Measurements from ENCODE around the gene SRGAP1.

SRGAP1 gene

GRCh38 chr12:64019101-64019500, 174.6 kb downstream of the SRGAP1 start:
- no peak overlapping the region for H3K27ac ChIP-seq (ENCODE audit: extremely low read depth, low read depth, low read length)
- no peaks in the 10 kb centered on the region; a peak in 1 of 3 replicates for H3K36me3 ChIP-seq (ENCODE audit: control insufficient read depth in 2 of 2, insufficient read depth in 1 of 2, low read length in 2 of 2)
- no peak overlapping the region for H3K4me3 ChIP-seq (ENCODE audit: low read depth, low read length)
- CTCF ChIA-PET = no interaction called here
- POLR2A ChIA-PET = no interaction called here
- 0 out of 2 replicates have a peak, but pooled peaks cover 2% of the 10 kb centered on the region for H3K4me1 ChIP-seq (ENCODE audit: control insufficient read depth, insufficient read depth, low read length)
- no peaks in the 10 kb centered on the region for H3K9me3 ChIP-seq (ENCODE audit: control insufficient read depth, insufficient read depth, low read depth, low read length)
- TF ChIP-seq ZNF2 (tag by site-specific recombination; IDR thresholded peaks at IDR 0.05) (no peak), BCL6B (tag by site-specific recombination; IDR thresholded peaks at IDR 0.05) (no peak), ZNF677 (tag by site-specific recombination; IDR thresholded peaks at IDR 0.05) (no peak), ZNF549 (tag by site-specific recombination; IDR thresholded peaks at IDR 0.05) (no peak), ZFP3 (tag by site-specific recombination; IDR thresholded peaks at IDR 0.05; ENCODE audit: low read depth) (no peak), ZNF76 (tag by site-specific recombination; IDR thresholded peaks at IDR 0.05; ENCODE audit: borderline replicate concordance, low read depth) (no peak), ZNF433 (tag by site-specific recombination; IDR thresholded peaks at IDR 0.05; ENCODE audit: low read depth) (no peak), ZNF112 (tag by site-specific recombination; IDR thresholded peaks at IDR 0.05) (no peak), ZBTB44 (tag by site-specific recombination; IDR thresholded peaks at IDR 0.05) (no peak), ZNF664 (tag by site-specific recombination; IDR thresholded peaks at IDR 0.05) (no peak), ZNF561 (tag by site-specific recombination; IDR thresholded peaks at IDR 0.05; ENCODE audit: borderline replicate concordance) (no peak), ZNF416 (tag by site-specific recombination; IDR thresholded peaks at IDR 0.05) (no peak), ZNF501 (tag by site-specific recombination; IDR thresholded peaks at IDR 0.05) (no peak), FEZF1 (tag by site-specific recombination; IDR thresholded peaks at IDR 0.05) (no peak), ZNF529 (tag by site-specific recombination; IDR thresholded peaks at IDR 0.05; ENCODE audit: insufficient replicate concordance) (no peak), ZNF362 (tag by site-specific recombination; IDR thresholded peaks at IDR 0.05) (no peak)
- TF ChIP-seq, protein P1, sequence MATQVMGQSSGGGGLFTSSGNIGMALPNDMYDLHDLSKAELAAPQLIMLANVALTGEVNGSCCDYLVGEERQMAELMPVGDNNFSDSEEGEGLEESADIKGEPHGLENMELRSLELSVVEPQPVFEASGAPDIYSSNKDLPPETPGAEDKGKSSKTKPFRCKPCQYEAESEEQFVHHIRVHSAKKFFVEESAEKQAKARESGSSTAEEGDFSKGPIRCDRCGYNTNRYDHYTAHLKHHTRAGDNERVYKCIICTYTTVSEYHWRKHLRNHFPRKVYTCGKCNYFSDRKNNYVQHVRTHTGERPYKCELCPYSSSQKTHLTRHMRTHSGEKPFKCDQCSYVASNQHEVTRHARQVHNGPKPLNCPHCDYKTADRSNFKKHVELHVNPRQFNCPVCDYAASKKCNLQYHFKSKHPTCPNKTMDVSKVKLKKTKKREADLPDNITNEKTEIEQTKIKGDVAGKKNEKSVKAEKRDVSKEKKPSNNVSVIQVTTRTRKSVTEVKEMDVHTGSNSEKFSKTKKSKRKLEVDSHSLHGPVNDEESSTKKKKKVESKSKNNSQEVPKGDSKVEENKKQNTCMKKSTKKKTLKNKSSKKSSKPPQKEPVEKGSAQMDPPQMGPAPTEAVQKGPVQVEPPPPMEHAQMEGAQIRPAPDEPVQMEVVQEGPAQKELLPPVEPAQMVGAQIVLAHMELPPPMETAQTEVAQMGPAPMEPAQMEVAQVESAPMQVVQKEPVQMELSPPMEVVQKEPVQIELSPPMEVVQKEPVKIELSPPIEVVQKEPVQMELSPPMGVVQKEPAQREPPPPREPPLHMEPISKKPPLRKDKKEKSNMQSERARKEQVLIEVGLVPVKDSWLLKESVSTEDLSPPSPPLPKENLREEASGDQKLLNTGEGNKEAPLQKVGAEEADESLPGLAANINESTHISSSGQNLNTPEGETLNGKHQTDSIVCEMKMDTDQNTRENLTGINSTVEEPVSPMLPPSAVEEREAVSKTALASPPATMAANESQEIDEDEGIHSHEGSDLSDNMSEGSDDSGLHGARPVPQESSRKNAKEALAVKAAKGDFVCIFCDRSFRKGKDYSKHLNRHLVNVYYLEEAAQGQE (tag by site-specific recombination; IDR thresholded peaks at IDR 0.05) = no peak
- TF ChIP-seq, protein P2, sequence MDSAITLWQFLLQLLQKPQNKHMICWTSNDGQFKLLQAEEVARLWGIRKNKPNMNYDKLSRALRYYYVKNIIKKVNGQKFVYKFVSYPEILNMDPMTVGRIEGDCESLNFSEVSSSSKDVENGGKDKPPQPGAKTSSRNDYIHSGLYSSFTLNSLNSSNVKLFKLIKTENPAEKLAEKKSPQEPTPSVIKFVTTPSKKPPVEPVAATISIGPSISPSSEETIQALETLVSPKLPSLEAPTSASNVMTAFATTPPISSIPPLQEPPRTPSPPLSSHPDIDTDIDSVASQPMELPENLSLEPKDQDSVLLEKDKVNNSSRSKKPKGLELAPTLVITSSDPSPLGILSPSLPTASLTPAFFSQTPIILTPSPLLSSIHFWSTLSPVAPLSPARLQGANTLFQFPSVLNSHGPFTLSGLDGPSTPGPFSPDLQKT (IDR thresholded peaks at IDR 0.05; ENCODE audit: borderline replicate concordance, low read depth, low read length) = no peak
- TF ChIP-seq, protein P3, sequence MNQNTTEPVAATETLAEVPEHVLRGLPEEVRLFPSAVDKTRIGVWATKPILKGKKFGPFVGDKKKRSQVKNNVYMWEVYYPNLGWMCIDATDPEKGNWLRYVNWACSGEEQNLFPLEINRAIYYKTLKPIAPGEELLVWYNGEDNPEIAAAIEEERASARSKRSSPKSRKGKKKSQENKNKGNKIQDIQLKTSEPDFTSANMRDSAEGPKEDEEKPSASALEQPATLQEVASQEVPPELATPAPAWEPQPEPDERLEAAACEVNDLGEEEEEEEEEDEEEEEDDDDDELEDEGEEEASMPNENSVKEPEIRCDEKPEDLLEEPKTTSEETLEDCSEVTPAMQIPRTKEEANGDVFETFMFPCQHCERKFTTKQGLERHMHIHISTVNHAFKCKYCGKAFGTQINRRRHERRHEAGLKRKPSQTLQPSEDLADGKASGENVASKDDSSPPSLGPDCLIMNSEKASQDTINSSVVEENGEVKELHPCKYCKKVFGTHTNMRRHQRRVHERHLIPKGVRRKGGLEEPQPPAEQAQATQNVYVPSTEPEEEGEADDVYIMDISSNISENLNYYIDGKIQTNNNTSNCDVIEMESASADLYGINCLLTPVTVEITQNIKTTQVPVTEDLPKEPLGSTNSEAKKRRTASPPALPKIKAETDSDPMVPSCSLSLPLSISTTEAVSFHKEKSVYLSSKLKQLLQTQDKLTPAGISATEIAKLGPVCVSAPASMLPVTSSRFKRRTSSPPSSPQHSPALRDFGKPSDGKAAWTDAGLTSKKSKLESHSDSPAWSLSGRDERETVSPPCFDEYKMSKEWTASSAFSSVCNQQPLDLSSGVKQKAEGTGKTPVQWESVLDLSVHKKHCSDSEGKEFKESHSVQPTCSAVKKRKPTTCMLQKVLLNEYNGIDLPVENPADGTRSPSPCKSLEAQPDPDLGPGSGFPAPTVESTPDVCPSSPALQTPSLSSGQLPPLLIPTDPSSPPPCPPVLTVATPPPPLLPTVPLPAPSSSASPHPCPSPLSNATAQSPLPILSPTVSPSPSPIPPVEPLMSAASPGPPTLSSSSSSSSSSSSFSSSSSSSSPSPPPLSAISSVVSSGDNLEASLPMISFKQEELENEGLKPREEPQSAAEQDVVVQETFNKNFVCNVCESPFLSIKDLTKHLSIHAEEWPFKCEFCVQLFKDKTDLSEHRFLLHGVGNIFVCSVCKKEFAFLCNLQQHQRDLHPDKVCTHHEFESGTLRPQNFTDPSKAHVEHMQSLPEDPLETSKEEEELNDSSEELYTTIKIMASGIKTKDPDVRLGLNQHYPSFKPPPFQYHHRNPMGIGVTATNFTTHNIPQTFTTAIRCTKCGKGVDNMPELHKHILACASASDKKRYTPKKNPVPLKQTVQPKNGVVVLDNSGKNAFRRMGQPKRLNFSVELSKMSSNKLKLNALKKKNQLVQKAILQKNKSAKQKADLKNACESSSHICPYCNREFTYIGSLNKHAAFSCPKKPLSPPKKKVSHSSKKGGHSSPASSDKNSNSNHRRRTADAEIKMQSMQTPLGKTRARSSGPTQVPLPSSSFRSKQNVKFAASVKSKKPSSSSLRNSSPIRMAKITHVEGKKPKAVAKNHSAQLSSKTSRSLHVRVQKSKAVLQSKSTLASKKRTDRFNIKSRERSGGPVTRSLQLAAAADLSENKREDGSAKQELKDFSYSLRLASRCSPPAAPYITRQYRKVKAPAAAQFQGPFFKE (tag by site-specific recombination; IDR thresholded peaks at IDR 0.05; ENCODE audit: borderline replicate concordance) = no peak
